NB4 (cell line): Measurements from ENCODE around the gene PRAMEF17.
"Not testable (repeated sequence)": the region's sequence is repeated elsewhere in the genome, so short reads cannot be mapped to it uniquely, and the experiment has no call there.

Experiments
- MYC ChIP-seq: IDR thresholded peaks from 2 replicates; pipeline ENCODE4 v1.6.1; 2011; ENCODE audit warnings: low read depth, low read length
- POLR2A ChIP-seq: IDR thresholded peaks from 2 replicates; pipeline ENCODE4 v1.6.1; 2011; ENCODE audit warnings: mild to moderate bottlenecking; ENCODE audit not compliant: insufficient read length; ENCODE audit errors: extremely low read depth
- TF ChIP-seq, protein P1 (sequence below): IDR thresholded peaks from one replicate; pipeline ENCODE4 v1.5.1; 2012; ENCODE audit warnings: low read depth, low read length
- TF ChIP-seq, protein P2 (sequence below): IDR thresholded peaks from 2 replicates; pipeline ENCODE4 v1.6.1; 2011; ENCODE audit warnings: low read depth, low read length

DNA sequence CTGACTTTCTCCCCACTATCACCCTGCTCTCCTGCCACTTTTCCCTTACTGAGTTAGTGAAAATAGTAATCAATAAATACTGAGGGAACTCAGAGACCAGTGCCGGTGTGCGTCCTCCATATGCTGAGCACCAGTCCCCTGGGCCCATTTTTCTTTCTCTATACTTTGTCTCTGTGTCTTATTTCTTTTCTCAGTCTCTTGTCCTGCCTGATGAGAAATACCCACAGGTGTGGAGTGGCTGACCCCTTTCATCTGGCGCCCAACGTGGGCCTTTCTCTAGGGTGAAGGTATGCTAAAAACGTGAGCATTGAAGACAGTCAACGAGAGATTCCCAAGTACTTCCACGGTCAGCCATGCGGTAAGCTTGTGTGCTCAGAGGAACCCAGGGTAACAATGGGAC is 36.0 kb upstream of the PRAMEF17 start:
- TF ChIP-seq, protein P1, sequence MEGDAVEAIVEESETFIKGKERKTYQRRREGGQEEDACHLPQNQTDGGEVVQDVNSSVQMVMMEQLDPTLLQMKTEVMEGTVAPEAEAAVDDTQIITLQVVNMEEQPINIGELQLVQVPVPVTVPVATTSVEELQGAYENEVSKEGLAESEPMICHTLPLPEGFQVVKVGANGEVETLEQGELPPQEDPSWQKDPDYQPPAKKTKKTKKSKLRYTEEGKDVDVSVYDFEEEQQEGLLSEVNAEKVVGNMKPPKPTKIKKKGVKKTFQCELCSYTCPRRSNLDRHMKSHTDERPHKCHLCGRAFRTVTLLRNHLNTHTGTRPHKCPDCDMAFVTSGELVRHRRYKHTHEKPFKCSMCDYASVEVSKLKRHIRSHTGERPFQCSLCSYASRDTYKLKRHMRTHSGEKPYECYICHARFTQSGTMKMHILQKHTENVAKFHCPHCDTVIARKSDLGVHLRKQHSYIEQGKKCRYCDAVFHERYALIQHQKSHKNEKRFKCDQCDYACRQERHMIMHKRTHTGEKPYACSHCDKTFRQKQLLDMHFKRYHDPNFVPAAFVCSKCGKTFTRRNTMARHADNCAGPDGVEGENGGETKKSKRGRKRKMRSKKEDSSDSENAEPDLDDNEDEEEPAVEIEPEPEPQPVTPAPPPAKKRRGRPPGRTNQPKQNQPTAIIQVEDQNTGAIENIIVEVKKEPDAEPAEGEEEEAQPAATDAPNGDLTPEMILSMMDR: not testable (repeated sequence)
- not testable (repeated sequence) for TF ChIP-seq POLR2A, MYC
- TF ChIP-seq, protein P2, sequence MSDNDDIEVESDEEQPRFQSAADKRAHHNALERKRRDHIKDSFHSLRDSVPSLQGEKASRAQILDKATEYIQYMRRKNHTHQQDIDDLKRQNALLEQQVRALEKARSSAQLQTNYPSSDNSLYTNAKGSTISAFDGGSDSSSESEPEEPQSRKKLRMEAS: not testable (repeated sequence)
